ENCODE measurements around the gene SLC50A1. TPM values are rescaled to one million over a fixed set of nuclear protein-coding genes. Genes with fewer than 3 reads are reported as not detected.

SLC50A1 gene
- polyA plus RNA-seq, 4 donors = 44.6 to 99.5 (median 61.9) TPM

DNA sequence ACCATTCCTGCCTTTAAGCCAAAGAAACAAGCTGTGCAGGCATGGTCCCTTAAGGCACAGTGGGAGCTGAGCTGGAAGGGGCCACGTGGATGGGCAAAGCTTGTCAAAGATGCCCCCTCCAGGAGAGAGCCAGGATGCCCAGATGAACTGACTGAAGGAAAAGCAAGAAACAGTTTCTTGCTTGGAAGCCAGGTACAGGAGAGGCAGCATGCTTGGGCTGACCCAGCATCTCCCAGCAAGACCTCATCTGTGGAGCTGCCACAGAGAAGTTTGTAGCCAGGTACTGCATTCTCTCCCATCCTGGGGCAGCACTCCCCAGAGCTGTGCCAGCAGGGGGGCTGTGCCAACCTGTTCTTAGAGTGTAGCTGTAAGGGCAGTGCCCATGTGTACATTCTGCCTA is 1.3 kb upstream of the SLC50A1 start:
- Histone ChIP-seq H3K36me3 (ENCODE audit: control insufficient read depth in 3 of 3, insufficient read depth in 2 of 3, low read depth in 1 of 3, low read length in 3 of 3) (peaks cover 0 to 73% (median 6%) of the 10 kb centered on the region in 3 donors), H3K4me1 (ENCODE audit: control insufficient read depth in 3 of 3, insufficient read depth in 2 of 3, low read depth in 1 of 3, low read length in 2 of 3) (peaks cover 4 to 51% (median 7%) of the 10 kb centered on the region in 3 donors), H3K9me3 (ENCODE audit: control insufficient read depth in 2 of 2, insufficient read depth in 1 of 2, low read depth in 1 of 2, low read length in 1 of 2) (no peaks in the 10 kb centered on the region), H3K27ac (ENCODE audit: low read depth in 1 of 3, low read length in 2 of 3) (peak overlapping the region; percentile 96 to 99 (median 98)), H3K4me3 (ENCODE audit: low read depth in 1 of 3, low read length in 3 of 3) (peak overlapping the region in 1 of 3 donors; percentile 61), H3K27me3 (ENCODE audit: control insufficient read depth in 3 of 3, insufficient read depth in 3 of 3, low read length in 3 of 3) (no peaks in the 10 kb centered on the region)
- peak; percentile 20 to 25 for DNase-seq
- 17 to 60% (median 39%) methylated on average over 1 of the region's 1 CpG for WGBS, 3 donors
- no peak for FAIRE-seq

DNA sequence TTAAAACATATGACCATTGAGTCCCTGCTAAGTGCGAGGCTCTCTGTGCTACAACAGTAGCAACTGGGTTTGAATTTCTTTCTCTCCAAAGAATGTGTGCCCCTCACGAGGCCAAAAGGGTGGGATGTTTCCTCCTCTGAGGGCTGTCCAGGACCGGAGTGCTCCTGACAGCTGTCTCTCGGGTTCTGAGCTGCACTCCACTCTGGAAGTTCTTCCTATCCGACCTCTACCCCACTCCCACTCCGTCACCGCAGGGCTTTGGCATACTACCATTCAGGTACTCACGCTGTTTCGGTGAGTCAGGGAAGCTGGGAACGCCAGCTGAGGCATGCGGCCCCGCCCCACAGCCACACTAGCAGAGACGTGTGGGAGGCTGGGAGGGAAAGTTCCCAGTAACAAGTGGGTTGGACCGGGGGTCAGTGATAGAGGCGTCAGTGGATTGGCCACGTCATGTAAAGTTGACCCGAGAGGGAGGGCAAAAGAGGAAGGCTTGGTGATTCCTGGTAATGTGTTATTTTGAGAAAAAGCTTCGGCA is 705 bp upstream of the SLC50A1 start:
- H3K27me3 ChIP-seq (ENCODE audit: control insufficient read depth in 3 of 3, insufficient read depth in 3 of 3, low read length in 3 of 3) = no peaks in the 10 kb centered on the region
- DNase-seq = peak; percentile 95 to 98
- 5 to 16% (median 10%) methylated on average over 18 of the region's 18 CpGs for WGBS, 3 donors
- H3K4me3 ChIP-seq (ENCODE audit: low read depth in 1 of 3, low read length in 3 of 3) = peak overlapping the region; percentile 61 to 79 (median 67)
- H3K36me3 ChIP-seq (ENCODE audit: control insufficient read depth in 3 of 3, insufficient read depth in 2 of 3, low read depth in 1 of 3, low read length in 3 of 3) = peaks cover 0 to 67% (median 6%) of the 10 kb centered on the region in 3 donors
- H3K4me1 ChIP-seq (ENCODE audit: control insufficient read depth in 3 of 3, insufficient read depth in 2 of 3, low read depth in 1 of 3, low read length in 2 of 3) = peaks cover 4 to 55% (median 7%) of the 10 kb centered on the region in 3 donors
- no peak for FAIRE-seq
- H3K27ac ChIP-seq (ENCODE audit: low read depth in 1 of 3, low read length in 2 of 3) = peak overlapping the region; percentile 96 to 99 (median 98)
- H3K9me3 ChIP-seq (ENCODE audit: control insufficient read depth in 2 of 2, insufficient read depth in 1 of 2, low read depth in 1 of 2, low read length in 1 of 2) = no peaks in the 10 kb centered on the region

DNA sequence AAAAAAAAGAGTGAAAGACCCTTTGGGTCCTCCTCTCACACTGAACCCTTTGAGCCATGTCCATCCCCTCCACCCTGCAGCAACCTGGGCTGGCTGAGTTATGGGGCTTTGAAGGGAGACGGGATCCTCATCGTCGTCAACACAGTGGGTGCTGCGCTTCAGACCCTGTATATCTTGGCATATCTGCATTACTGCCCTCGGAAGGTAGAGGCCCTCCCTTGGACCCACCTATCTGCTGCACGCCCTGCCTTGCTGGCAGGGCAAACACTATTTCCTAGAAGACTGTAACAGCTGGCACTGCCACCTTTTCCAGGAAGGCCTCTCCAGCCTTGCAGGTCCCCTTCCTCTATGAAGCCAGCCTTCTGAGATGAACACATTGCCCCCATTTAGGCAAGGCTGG is 1.1 kb downstream of the SLC50A1 start:
- WGBS, 3 donors = 15 to 23% (median 21%) methylated on average over 6 of the region's 6 CpGs
- H3K4me1 ChIP-seq (ENCODE audit: control insufficient read depth in 3 of 3, insufficient read depth in 2 of 3, low read depth in 1 of 3, low read length in 2 of 3) = peaks cover 4 to 45% (median 7%) of the 10 kb centered on the region in 3 donors
- peak; percentile 42 to 65 for DNase-seq
- H3K9me3 ChIP-seq (ENCODE audit: control insufficient read depth in 2 of 2, insufficient read depth in 1 of 2, low read depth in 1 of 2, low read length in 1 of 2) = no peaks in the 10 kb centered on the region
- no peaks in the 10 kb centered on the region for H3K27me3 ChIP-seq (ENCODE audit: control insufficient read depth in 3 of 3, insufficient read depth in 3 of 3, low read length in 3 of 3)
- no peak for FAIRE-seq
- peak overlapping the region; percentile 32 to 67 (median 61) for H3K4me3 ChIP-seq (ENCODE audit: low read depth in 1 of 3, low read length in 3 of 3)
- H3K36me3 ChIP-seq (ENCODE audit: control insufficient read depth in 3 of 3, insufficient read depth in 2 of 3, low read depth in 1 of 3, low read length in 3 of 3) = peaks cover 0 to 55% (median 3%) of the 10 kb centered on the region in 3 donors
- H3K27ac ChIP-seq (ENCODE audit: low read depth in 1 of 3, low read length in 2 of 3) = peak overlapping the region; percentile 81 to 99 (median 88)

DNA sequence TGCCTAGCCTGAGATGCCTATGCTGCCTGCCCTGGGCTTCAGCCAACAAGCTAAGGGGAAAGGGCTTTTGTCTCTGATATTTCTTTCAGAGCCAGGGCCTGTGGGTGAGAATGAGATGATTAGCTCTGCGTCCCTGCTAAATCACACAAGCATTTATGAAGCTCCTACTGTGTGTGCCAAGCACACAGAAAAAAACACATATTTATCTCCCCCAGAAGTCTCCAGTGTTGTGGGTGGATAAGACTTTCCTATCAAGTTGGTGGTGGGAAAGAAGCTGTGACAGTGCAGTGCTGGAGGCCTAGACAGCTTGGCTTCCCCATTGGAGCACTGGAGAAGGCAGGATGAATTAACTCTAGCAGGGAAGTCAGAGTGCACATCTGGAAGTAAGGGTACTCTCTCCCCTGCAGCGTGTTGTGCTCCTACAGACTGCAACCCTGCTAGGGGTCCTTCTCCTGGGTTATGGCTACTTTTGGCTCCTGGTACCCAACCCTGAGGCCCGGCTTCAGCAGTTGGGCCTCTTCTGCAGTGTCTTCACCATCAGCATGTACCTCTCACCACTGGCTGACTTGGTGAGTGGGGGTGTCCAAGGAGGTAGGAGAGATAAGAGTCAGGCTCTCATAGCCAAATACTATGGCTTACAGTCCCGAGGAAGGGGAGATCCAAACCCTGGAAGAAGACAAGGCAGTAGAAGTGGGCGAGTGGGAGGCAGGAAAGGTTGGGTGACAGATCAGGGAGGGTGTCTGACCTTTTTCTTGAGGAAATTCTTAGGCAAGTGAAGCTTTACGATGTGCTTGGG is 1.7 kb downstream of the SLC50A1 start:
- H3K9me3 ChIP-seq (ENCODE audit: control insufficient read depth in 2 of 2, insufficient read depth in 1 of 2, low read depth in 1 of 2, low read length in 1 of 2) = no peaks in the 10 kb centered on the region
- H3K4me1 ChIP-seq (ENCODE audit: control insufficient read depth in 3 of 3, insufficient read depth in 2 of 3, low read depth in 1 of 3, low read length in 2 of 3) = peaks cover 4 to 42% (median 7%) of the 10 kb centered on the region in 3 donors
- no peaks in the 10 kb centered on the region for H3K27me3 ChIP-seq (ENCODE audit: control insufficient read depth in 3 of 3, insufficient read depth in 3 of 3, low read length in 3 of 3)
- DNase-seq (peak in 1 of 2 donors; percentile 4), FAIRE-seq (no peak)
- peaks cover 0 to 49% (median 3%) of the 10 kb centered on the region in 3 donors for H3K36me3 ChIP-seq (ENCODE audit: control insufficient read depth in 3 of 3, insufficient read depth in 2 of 3, low read depth in 1 of 3, low read length in 3 of 3)
- H3K27ac ChIP-seq (ENCODE audit: low read depth in 1 of 3, low read length in 2 of 3) = peak overlapping the region; percentile 81 to 99 (median 88)
- 76 to 86% (median 85%) methylated on average over 6 of the region's 6 CpGs for WGBS, 3 donors
- H3K4me3 ChIP-seq (ENCODE audit: low read depth in 1 of 3, low read length in 3 of 3) = peak overlapping the region in 2 of 3 donors; percentile 61 to 67

DNA sequence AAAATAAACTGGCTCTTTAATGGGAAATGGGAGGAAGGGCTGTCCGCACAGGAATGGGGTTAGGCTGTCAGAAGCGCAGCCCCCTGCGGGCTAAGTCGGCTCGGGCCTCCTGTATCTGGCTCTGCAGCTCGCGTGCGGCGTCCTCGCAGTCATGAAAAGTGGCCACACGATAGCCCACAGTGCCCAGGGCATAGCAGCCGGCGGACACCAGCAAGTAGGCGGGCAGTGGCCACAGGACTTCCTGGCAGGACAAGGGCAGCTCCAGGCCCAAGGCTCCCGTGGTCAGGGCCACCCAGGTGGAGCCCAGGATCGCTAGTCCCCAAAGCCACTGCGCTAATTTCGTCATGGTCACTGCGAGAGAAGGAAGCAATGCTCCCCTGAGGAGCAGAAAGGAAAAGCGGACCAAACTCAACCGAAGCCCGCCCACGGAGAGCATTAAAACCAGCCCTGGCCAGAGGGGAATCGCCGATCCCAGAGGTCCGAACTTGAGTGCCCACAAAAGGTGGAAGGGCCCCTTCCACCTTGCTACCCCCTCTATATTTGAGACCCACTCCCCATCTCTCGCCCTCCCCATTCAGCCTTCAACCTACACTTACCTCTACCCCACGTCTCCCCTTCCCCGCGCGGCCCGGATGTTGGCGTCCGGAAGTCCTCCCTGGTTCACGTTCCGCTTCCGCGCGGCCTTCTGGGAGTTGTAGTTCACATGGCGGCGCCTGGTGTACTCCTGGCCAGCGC is 4.4 kb downstream of the SLC50A1 start, which contains the start of gene DPM3:
DPM3 (minus strand) TSS at position 637 of the 735 bp plus-strand sequence; CDS start at position 346, 291 bp downstream.
- FAIRE-seq = no peak
- peaks cover 4 to 21% (median 7%) of the 10 kb centered on the region in 3 donors for H3K4me1 ChIP-seq (ENCODE audit: control insufficient read depth in 3 of 3, insufficient read depth in 2 of 3, low read depth in 1 of 3, low read length in 2 of 3)
- peaks cover 0 to 23% (median 0%) of the 10 kb centered on the region in 3 donors for H3K36me3 ChIP-seq (ENCODE audit: control insufficient read depth in 3 of 3, insufficient read depth in 2 of 3, low read depth in 1 of 3, low read length in 3 of 3)
- H3K27ac ChIP-seq (ENCODE audit: low read depth in 1 of 3, low read length in 2 of 3) = peak within 1 kb of the TSS; percentile 83 to 96 (median 90)
- 0% methylated on average over 41 to 42 of the region's 42 CpGs for WGBS, 3 donors
- H3K9me3 ChIP-seq (ENCODE audit: control insufficient read depth in 2 of 2, insufficient read depth in 1 of 2, low read depth in 1 of 2, low read length in 1 of 2) = no peaks in the 10 kb centered on the region
- H3K4me3 ChIP-seq (ENCODE audit: low read depth in 1 of 3, low read length in 3 of 3) = peak within 1 kb of the TSS; percentile 52 to 79 (median 73)
- no peaks in the 10 kb centered on the region for H3K27me3 ChIP-seq (ENCODE audit: control insufficient read depth in 3 of 3, insufficient read depth in 3 of 3, low read length in 3 of 3)
- DNase-seq = peak; percentile 87 to 94

DNA sequence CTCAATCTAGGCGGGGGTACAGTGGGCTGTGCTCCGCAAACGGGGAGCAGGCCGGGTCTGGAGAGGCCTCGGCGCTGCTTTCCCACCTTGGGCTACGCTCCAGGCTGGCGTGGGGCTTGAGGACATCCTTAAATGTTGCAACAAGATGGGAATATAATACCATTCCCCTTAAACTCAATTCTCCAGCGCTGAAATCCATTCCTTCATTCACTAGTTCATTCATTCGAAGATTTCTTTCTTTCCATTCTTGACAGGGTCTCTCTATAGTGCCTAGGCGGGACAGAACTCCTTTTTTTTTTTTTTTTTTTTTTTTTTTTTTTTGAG is 4.9 kb downstream of the SLC50A1 start:
- Histone ChIP-seq H3K4me1 (ENCODE audit: control insufficient read depth in 3 of 3, insufficient read depth in 2 of 3, low read depth in 1 of 3, low read length in 2 of 3) (peaks cover 4 to 20% (median 7%) of the 10 kb centered on the region in 3 donors), H3K36me3 (ENCODE audit: control insufficient read depth in 3 of 3, insufficient read depth in 2 of 3, low read depth in 1 of 3, low read length in 3 of 3) (peaks cover 0 to 22% (median 0%) of the 10 kb centered on the region in 3 donors), H3K9me3 (ENCODE audit: control insufficient read depth in 2 of 2, insufficient read depth in 1 of 2, low read depth in 1 of 2, low read length in 1 of 2) (no peaks in the 10 kb centered on the region), H3K27ac (ENCODE audit: low read depth in 1 of 3, low read length in 2 of 3) (peak overlapping the region in 1 of 3 donors; percentile 96), H3K27me3 (ENCODE audit: control insufficient read depth in 3 of 3, insufficient read depth in 3 of 3, low read length in 3 of 3) (no peaks in the 10 kb centered on the region), H3K4me3 (ENCODE audit: low read depth in 1 of 3, low read length in 3 of 3) (peak overlapping the region in 2 of 3 donors; percentile 52 to 73)
- FAIRE-seq (no peak), DNase-seq (no peak)
- WGBS, 3 donors = 3 to 7% (median 3%) methylated on average over 11 of the region's 11 CpGs

DNA sequence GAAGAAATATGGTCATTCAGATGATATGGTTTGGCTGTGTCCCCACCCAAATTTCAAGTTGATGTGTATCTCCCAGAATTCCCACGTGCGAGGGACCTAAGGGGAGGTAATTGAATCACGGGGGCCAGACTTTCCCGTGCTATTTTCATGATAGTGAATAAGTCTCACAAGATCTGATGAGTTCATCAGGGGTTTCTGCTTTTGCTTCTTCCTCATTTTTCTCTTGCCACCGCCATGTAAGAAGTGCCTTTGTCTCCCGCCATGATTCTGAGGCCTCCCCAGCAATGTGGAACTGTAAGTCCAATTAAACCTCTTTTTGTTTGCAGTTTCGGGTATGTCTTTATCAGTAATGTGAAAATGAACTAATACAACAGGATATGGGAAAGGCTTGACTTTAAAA is 6.1 kb downstream of the SLC50A1 start:
- no peak for FAIRE-seq

DNA sequence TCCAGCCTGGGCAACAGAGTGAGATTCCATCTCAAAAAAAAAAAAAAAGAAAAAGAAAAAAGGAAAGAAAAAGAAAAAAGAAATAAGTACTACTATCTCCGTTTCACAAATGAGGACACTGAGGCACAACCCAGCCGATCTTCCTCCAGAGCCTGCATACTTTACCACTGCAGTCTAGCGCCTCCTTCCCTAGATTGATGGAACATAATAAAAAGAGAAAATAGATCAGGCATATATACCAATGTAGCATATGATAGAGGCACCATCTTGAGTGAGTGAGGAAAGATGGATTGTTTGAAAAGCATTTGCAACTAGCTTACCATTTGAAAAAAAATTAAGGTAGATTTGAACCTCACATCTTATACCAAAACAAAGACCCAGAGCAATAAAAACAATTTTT is 9.8 kb downstream of the SLC50A1 start:
- H3K4me3 ChIP-seq (ENCODE audit: low read depth in 1 of 3, low read length in 3 of 3) = no peak overlapping the region
- no peaks in the 10 kb centered on the region for H3K27me3 ChIP-seq (ENCODE audit: control insufficient read depth in 3 of 3, insufficient read depth in 3 of 3, low read length in 3 of 3)
- WGBS, 3 donors = 69 to 87% (median 79%) methylated on average over 3 of the region's 3 CpGs
- no peaks in the 10 kb centered on the region for H3K36me3 ChIP-seq (ENCODE audit: control insufficient read depth in 3 of 3, insufficient read depth in 2 of 3, low read depth in 1 of 3, low read length in 3 of 3)
- DNase-seq (no peak), FAIRE-seq (no peak)
- H3K27ac ChIP-seq (ENCODE audit: low read depth in 1 of 3, low read length in 2 of 3) = no peak overlapping the region
- H3K4me1 ChIP-seq (ENCODE audit: control insufficient read depth in 3 of 3, insufficient read depth in 2 of 3, low read depth in 1 of 3, low read length in 2 of 3) = peaks cover 0 to 3% (median 0%) of the 10 kb centered on the region in 3 donors
- no peaks in the 10 kb centered on the region for H3K9me3 ChIP-seq (ENCODE audit: control insufficient read depth in 2 of 2, insufficient read depth in 1 of 2, low read depth in 1 of 2, low read length in 1 of 2)

More for the DNA sequence above, 6.1 kb downstream of the SLC50A1 start:
- H3K4me3 ChIP-seq (ENCODE audit: low read depth in 1 of 3, low read length in 3 of 3) = no peak overlapping the region
- no peak overlapping the region for H3K27ac ChIP-seq (ENCODE audit: low read depth in 1 of 3, low read length in 2 of 3)
- H3K27me3 ChIP-seq (ENCODE audit: control insufficient read depth in 3 of 3, insufficient read depth in 3 of 3, low read length in 3 of 3) = no peaks in the 10 kb centered on the region
- H3K36me3 ChIP-seq (ENCODE audit: control insufficient read depth in 3 of 3, insufficient read depth in 2 of 3, low read depth in 1 of 3, low read length in 3 of 3) = peaks cover 0 to 21% (median 0%) of the 10 kb centered on the region in 3 donors
- 78 to 84% (median 81%) methylated on average over 7 of the region's 7 CpGs for WGBS, 3 donors
- DNase-seq = no peak
- H3K9me3 ChIP-seq (ENCODE audit: control insufficient read depth in 2 of 2, insufficient read depth in 1 of 2, low read depth in 1 of 2, low read length in 1 of 2) = no peaks in the 10 kb centered on the region
- H3K4me1 ChIP-seq (ENCODE audit: control insufficient read depth in 3 of 3, insufficient read depth in 2 of 3, low read depth in 1 of 3, low read length in 2 of 3) = peaks cover 3 to 18% (median 6%) of the 10 kb centered on the region in 3 donors
